Stimulated activated memory B cell treated with anti-CD40 and anti-IgM and Interleukin-4, amounts not matched to agents 10 μg/mL and 1 μg/mL and 100 μg/mL, for 72 hours (primary cell): Measurements from ENCODE around the gene EFS.

Experiments used
- ATAC-seq: fragments of 150-1000 bp; cut with Tn5 transposase; 2 replicates; pipeline ENCODE4 v1.10.0; 2021
- H3K27ac Mint-ChIP-seq: one replicate; pipeline ENCODE4 v1.8.0; 2022; ENCODE audit warnings: mild to moderate bottlenecking, mixed read lengths
- H3K27me3 Mint-ChIP-seq: one replicate; pipeline ENCODE4 v1.8.0; 2022; ENCODE audit warnings: mixed read lengths
- H3K36me3 Mint-ChIP-seq: one replicate; pipeline ENCODE4 v1.8.0; 2022; ENCODE audit warnings: mixed read lengths
- H3K4me1 Mint-ChIP-seq: one replicate; pipeline ENCODE4 v1.8.0; 2022; ENCODE audit warnings: mixed read lengths
- H3K4me3 Mint-ChIP-seq: one replicate; pipeline ENCODE4 v1.8.0; 2022; ENCODE audit warnings: mild to moderate bottlenecking, moderate library complexity, mixed read lengths
- H3K9me3 Mint-ChIP-seq: one replicate; pipeline ENCODE4 v1.8.0; 2022; ENCODE audit warnings: mixed read lengths

The EFS gene

DNA sequence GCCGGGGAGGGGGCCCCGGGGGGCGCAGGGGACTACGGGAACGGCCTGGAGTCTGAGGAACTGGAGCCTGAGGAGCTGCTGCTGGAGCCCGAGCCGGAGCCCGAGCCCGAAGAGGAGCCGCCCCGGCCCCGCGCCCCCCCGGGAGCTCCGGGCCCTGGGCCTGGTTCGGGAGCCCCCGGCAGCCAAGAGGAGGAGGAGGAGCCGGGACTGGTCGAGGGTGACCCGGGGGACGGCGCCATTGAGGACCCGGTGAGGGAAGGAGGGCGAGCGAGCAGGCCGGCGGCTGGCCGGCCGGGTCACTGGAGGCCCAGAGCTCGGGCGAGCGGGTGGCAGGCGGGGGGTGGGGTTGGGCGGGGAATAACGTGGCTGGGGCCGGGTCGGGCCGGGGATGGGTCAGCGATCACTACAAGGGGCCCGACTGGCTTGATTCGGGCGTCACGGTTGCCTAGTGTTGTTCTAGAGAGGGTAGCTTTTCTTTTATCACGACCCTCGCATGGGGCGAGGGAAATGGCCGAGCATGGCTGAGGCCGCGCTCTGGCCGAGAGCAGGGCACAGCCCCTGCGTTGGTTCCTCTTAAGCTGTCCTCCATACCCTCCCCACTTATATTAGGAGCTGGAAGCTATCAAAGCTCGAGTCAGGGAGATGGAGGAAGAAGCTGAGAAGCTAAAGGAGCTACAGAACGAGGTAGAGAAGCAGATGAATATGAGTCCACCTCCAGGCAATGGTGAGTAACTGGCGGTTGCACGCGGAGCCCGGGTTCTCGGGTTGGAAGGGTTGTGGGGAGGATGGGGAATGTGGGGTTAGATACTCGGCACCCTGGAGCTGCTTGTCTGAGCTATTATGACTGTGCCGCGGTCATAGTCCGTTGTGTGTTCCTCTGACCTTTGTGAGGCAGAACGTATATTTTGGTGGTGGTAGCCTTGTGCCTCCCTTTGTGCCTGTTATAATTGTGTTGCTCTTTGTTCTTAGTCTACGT is 43.1 kb downstream of the EFS start:
- Mint-ChIP-seq H3K4me1 (peaks cover 36% of the 10 kb centered on the region), H3K27ac (peak overlapping the region; percentile 96), H3K9me3 (peaks cover 8% of the 10 kb centered on the region), H3K36me3 (peaks cover 46% of the 10 kb centered on the region), H3K4me3 (peak overlapping the region; percentile 93), H3K27me3 (no peaks in the 10 kb centered on the region)
- peak; percentile 14 for ATAC-seq

- ATAC-seq = peak; percentile 95
- H3K9me3 Mint-ChIP-seq = peaks cover 8% of the 10 kb centered on the region
- H3K27ac Mint-ChIP-seq = peak within 1 kb of the TSS; percentile 96
- peak within 1 kb of the TSS; percentile 93 for H3K4me3 Mint-ChIP-seq
- peaks cover 41% of the 10 kb centered on the region for H3K36me3 Mint-ChIP-seq
- peaks cover 34% of the 10 kb centered on the region for H3K4me1 Mint-ChIP-seq
- H3K27me3 Mint-ChIP-seq = no peaks in the 10 kb centered on the region
Measured at GRCh38 chr14:23320584-23321571, 44.1 kb downstream of the EFS start, which contains the start of gene PABPN1. PABPN1 (plus strand) TSS chr14:23321457; CDS start chr14:23321470, 13 bp downstream.

- Mint-ChIP-seq H3K4me1 (peaks cover 31% of the 10 kb centered on the region), H3K36me3 (peaks cover 32% of the 10 kb centered on the region), H3K27ac (peak overlapping the region; percentile 96), H3K4me3 (peak overlapping the region; percentile 85), H3K27me3 (no peaks in the 10 kb centered on the region), H3K9me3 (peaks cover 8% of the 10 kb centered on the region)
- ATAC-seq = no peak
Measured at GRCh38 chr14:23319746-23320583, 45.0 kb downstream of the EFS start.

GRCh38 chr14:23316300-23316699 is 48.7 kb downstream of the EFS start:
- Mint-ChIP-seq H3K9me3 (peaks cover 8% of the 10 kb centered on the region), H3K4me3 (no peak overlapping the region), H3K27ac (no peak overlapping the region), H3K27me3 (no peaks in the 10 kb centered on the region), H3K36me3 (peaks cover 19% of the 10 kb centered on the region), H3K4me1 (peaks cover 14% of the 10 kb centered on the region)
- ATAC-seq = no peak

- peaks cover 22% of the 10 kb centered on the region for H3K36me3 Mint-ChIP-seq
- peaks cover 41% of the 10 kb centered on the region for H3K4me1 Mint-ChIP-seq
- ATAC-seq = no peak
- no peak overlapping the region for H3K4me3 Mint-ChIP-seq
- no peaks in the 10 kb centered on the region for H3K9me3 Mint-ChIP-seq
- H3K27ac Mint-ChIP-seq = no peak overlapping the region
- H3K27me3 Mint-ChIP-seq = no peaks in the 10 kb centered on the region
Measured at GRCh38 chr14:23310546-23310945, 54.4 kb downstream of the EFS start.

GRCh38 chr14:23308721-23309445 is 56.1 kb downstream of the EFS start:
- ATAC-seq = no peak
- no peaks in the 10 kb centered on the region for H3K27me3 Mint-ChIP-seq
- H3K4me3 Mint-ChIP-seq = no peak overlapping the region
- peaks cover 41% of the 10 kb centered on the region for H3K4me1 Mint-ChIP-seq
- H3K36me3 Mint-ChIP-seq = peaks cover 22% of the 10 kb centered on the region
- peak overlapping the region; percentile 86 for H3K27ac Mint-ChIP-seq
- H3K9me3 Mint-ChIP-seq = no peaks in the 10 kb centered on the region

GRCh38 chr14:23307687-23308644 is 57.0 kb downstream of the EFS start:
- peaks cover 22% of the 10 kb centered on the region for H3K36me3 Mint-ChIP-seq
- no peaks in the 10 kb centered on the region for H3K9me3 Mint-ChIP-seq
- peaks cover 41% of the 10 kb centered on the region for H3K4me1 Mint-ChIP-seq
- ATAC-seq = no peak
- no peaks in the 10 kb centered on the region for H3K27me3 Mint-ChIP-seq
- H3K27ac Mint-ChIP-seq = peak overlapping the region; percentile 86
- H3K4me3 Mint-ChIP-seq = peak overlapping the region; percentile 78

GRCh38 chr14:23307146-23307530 is 57.8 kb downstream of the EFS start:
- Mint-ChIP-seq H3K27ac (peak overlapping the region; percentile 86), H3K36me3 (peaks cover 17% of the 10 kb centered on the region), H3K4me3 (peak overlapping the region; percentile 78), H3K27me3 (no peaks in the 10 kb centered on the region), H3K9me3 (no peaks in the 10 kb centered on the region), H3K4me1 (peaks cover 45% of the 10 kb centered on the region)
- ATAC-seq = no peak

DNA sequence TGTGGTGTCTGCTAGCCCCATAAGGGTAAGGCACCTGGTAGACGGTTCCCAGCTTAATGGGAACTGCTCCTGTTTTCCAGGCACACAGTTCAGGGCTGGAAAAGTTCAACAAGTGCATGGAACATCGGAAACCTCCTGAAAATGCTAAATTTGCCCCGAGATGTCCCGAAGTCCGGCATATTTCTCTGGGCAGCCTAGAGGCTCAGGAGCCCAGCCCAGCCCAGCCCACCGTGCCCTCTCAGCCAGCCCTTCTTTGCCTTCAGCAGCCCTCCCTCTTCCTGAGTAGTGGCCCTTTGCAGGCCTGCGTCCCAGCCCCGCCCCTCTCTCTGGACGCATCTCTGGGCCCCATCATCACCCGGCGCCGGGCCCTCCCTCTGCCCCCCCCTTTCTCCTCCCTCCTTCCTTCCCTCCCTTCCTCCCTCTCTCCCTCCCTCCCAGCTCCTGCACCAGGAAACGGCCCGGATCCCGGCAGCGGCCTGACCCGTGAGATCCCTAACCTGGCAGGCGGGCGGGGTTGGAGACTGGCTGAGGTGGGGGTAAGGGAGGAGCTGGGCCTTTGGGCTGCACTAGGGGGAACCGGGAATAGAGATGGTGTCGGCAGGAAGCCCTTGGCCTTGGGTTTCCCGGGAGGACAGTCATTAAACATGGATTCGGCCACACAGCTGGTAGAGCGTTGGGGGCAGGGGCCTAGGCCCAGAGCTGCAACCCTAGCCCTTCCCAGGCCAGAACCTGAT is 58.4 kb downstream of the EFS start, which contains the start of gene BCL2L2:
BCL2L2 (plus strand) TSS at position 422 of the 734 bp plus-strand sequence. CDS start 935 bp downstream, outside the sequence.
- Mint-ChIP-seq H3K27me3 (no peaks in the 10 kb centered on the region), H3K9me3 (no peaks in the 10 kb centered on the region), H3K4me1 (peaks cover 45% of the 10 kb centered on the region), H3K4me3 (peak within 1 kb of the TSS; percentile 78), H3K36me3 (peaks cover 16% of the 10 kb centered on the region), H3K27ac (peak within 1 kb of the TSS; percentile 86)
- ATAC-seq = peak; percentile 21
